ENCODE measurements around the gene CGB7.

The CGB7 gene

DNA sequence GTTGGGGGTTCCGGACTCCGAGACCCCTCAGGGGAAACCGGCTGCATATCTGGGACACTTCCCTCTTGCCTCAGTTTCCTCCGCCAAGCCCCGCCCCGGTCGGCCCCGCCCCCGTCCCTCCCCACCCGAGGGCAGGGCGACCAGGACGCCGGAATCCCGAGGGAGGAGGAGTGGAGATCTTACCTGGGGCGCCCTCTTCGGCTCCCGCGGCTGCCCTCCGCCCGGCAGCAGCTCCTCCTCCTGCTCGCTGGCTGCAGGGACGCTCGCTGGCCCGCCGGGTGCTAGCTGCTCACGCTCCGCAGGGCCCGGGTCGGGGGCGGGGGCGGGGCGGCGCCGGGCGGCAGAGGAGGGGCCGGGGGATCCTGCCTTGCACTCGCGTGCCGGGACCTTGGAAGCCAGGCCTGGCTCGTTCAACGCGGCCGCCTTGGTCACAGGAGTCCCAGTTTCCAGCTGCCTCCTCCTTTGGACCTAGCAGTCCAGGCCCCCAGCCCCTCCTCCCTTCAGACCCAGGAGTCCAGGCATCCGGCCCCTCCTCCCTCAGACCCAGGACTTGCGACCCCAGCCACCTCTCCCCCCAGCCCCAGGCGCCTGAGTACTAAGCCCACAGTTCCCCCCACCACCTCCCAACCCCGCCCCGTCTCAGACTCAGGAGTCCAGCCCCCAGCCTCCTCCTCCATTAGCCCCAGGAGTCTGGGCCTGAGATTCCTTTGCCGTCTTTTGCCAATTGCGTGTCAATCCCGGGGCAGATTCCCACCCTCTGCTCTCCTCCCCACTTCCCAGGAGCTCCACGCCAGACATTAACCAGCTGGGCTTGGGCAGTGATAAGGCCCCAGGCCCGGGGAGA lies 7.4 kb upstream of the CGB7 start, which contains the start of gene NTF4:
TSS of gene NTF4 (minus strand) at position 51 of the 844 bp plus-strand sequence. CDS start 2,821 bp downstream, outside the sequence.
- H3K4me1 ChIP-seq (ENCODE audit: control insufficient read depth, insufficient read depth, low read length), result peaks cover 6% of the 10 kb centered on the region
- TF ChIP-seq, protein P1, sequence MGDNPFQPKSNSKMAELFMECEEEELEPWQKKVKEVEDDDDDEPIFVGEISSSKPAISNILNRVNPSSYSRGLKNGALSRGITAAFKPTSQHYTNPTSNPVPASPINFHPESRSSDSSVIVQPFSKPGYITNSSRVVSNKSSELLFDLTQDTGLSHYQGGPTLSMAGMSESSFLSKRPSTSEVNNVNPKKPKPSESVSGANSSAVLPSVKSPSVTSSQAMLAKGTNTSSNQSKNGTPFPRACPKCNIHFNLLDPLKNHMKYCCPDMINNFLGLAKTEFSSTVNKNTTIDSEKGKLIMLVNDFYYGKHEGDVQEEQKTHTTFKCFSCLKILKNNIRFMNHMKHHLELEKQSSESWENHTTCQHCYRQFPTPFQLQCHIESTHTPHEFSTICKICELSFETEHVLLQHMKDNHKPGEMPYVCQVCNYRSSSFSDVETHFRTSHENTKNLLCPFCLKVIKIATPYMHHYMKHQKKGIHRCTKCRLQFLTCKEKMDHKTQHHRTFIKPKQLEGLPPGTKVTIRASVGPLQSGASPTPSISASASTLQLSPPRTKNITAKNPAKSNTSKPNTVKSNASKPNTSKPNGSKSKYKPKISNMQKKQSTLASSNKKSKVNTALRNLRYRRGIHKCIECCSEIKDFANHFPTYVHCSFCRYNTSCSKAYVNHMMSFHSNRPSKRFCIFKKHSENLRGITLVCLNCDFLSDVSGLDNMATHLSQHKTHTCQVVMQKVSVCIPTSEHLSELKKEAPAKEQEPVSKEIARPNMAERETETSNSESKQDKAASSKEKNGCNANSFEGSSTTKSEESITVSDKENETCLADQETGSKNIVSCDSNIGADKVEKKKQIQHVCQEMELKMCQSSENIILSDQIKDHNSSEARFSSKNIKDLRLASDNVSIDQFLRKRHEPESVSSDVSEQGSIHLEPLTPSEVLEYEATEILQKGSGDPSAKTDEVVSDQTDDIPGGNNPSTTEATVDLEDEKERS (tag by site-specific recombination; IDR thresholded peaks at IDR 0.05), result no peak
- TF ChIP-seq ZNF335 (tag by site-specific recombination; conservative IDR thresholded peaks at IDR 0.05), result peak; percentile 40; the same call in 1 of the 2 replicates
- TF ChIP-seq SP2 (tag by site-specific recombination; IDR thresholded peaks at IDR 0.05), result peak; percentile 54
- TF ChIP-seq, protein P2, sequence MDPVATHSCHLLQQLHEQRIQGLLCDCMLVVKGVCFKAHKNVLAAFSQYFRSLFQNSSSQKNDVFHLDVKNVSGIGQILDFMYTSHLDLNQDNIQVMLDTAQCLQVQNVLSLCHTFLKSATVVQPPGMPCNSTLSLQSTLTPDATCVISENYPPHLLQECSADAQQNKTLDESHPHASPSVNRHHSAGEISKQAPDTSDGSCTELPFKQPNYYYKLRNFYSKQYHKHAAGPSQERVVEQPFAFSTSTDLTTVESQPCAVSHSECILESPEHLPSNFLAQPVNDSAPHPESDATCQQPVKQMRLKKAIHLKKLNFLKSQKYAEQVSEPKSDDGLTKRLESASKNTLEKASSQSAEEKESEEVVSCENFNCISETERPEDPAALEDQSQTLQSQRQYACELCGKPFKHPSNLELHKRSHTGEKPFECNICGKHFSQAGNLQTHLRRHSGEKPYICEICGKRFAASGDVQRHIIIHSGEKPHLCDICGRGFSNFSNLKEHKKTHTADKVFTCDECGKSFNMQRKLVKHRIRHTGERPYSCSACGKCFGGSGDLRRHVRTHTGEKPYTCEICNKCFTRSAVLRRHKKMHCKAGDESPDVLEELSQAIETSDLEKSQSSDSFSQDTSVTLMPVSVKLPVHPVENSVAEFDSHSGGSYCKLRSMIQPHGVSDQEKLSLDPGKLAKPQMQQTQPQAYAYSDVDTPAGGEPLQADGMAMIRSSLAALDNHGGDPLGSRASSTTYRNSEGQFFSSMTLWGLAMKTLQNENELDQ (tag by site-specific recombination; IDR thresholded peaks at IDR 0.05; ENCODE audit: low read depth), result no peak
- TF ChIP-seq ZNF521 (tag by site-specific recombination; IDR thresholded peaks at IDR 0.05), result no peak
- TF ChIP-seq ZBTB1 (tag by site-specific recombination; IDR thresholded peaks at IDR 0.05), result no peak
- TF ChIP-seq, protein P3, sequence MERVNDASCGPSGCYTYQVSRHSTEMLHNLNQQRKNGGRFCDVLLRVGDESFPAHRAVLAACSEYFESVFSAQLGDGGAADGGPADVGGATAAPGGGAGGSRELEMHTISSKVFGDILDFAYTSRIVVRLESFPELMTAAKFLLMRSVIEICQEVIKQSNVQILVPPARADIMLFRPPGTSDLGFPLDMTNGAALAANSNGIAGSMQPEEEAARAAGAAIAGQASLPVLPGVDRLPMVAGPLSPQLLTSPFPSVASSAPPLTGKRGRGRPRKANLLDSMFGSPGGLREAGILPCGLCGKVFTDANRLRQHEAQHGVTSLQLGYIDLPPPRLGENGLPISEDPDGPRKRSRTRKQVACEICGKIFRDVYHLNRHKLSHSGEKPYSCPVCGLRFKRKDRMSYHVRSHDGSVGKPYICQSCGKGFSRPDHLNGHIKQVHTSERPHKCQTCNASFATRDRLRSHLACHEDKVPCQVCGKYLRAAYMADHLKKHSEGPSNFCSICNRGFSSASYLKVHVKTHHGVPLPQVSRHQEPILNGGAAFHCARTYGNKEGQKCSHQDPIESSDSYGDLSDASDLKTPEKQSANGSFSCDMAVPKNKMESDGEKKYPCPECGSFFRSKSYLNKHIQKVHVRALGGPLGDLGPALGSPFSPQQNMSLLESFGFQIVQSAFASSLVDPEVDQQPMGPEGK (tag by site-specific recombination; IDR thresholded peaks at IDR 0.05), result 0 out of 2 replicates have a peak, but pooled peaks have one; percentile 42
- 0 out of 2 replicates have a peak, but pooled peaks have one; percentile 9 for TF ChIP-seq SP7 (tag by site-specific recombination; IDR thresholded peaks at IDR 0.05)
- no peak for TF ChIP-seq ZNF473 (tag by site-specific recombination; IDR thresholded peaks at IDR 0.05)
- TF ChIP-seq, protein P4, sequence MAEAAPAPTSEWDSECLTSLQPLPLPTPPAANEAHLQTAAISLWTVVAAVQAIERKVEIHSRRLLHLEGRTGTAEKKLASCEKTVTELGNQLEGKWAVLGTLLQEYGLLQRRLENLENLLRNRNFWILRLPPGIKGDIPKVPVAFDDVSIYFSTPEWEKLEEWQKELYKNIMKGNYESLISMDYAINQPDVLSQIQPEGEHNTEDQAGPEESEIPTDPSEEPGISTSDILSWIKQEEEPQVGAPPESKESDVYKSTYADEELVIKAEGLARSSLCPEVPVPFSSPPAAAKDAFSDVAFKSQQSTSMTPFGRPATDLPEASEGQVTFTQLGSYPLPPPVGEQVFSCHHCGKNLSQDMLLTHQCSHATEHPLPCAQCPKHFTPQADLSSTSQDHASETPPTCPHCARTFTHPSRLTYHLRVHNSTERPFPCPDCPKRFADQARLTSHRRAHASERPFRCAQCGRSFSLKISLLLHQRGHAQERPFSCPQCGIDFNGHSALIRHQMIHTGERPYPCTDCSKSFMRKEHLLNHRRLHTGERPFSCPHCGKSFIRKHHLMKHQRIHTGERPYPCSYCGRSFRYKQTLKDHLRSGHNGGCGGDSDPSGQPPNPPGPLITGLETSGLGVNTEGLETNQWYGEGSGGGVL (tag by site-specific recombination; IDR thresholded peaks at IDR 0.05), result peak; percentile 38; the same call in 1 of the 2 replicates
- no peaks in the 10 kb centered on the region for H3K36me3 ChIP-seq (ENCODE audit: control insufficient read depth in 2 of 2, insufficient read depth in 1 of 2, low read length in 2 of 2)
- ChIA-PET CTCF (interaction anchor here (0.6 to 1.7 kb wide), 12 partner anchors 9 to 441 kb away, joined by 3 to 9 read pairs (median 4); no protein-coding TSS in a partner anchor), POLR2A (interaction anchor here (1.0 to 2.0 kb wide), 4 partner anchors 9 to 253 kb away, joined by 3 to 12 read pairs (median 6); partner anchors contain the start of genes GYS1, LIN7B and RUVBL2)
- no peak within 1 kb of the TSS for H3K27ac ChIP-seq (ENCODE audit: extremely low read depth, low read depth, low read length)
- no peaks in the 10 kb centered on the region for H3K9me3 ChIP-seq (ENCODE audit: control insufficient read depth, insufficient read depth, low read depth, low read length)
- peak within 1 kb of the TSS; percentile 29 for H3K4me3 ChIP-seq (ENCODE audit: low read depth, low read length)

DNA sequence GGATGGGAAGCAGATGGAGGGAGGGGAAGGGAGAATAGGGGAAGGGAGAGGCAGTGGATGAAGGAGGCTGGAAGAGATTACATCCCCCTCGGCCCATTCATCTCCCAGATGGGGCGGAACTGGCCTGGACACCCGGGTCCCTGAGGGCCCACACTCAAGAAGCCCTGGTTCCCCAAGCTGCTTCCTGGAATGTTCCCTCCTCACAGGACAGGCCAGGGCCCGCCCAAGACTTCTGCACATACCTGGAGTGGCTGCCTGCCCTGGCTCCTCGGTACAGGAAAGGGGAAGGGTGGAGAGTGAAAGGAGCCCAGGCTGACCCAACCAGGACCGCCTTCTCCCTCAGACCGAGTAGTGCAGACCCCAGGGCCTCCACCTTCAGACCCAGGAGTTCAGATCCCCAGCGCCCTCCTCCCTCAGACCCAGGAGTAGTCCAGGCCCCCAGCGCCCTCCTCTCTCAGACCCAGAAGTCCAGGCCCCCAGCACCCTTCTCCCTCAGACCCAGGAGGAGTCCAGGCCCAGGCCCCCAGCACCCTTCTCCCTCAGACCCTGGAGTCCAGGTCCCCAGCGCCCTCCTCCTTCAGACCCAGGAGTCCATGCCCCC lies 6.6 kb upstream of the CGB7 start:
- H3K27ac ChIP-seq (ENCODE audit: extremely low read depth, low read depth, low read length), result no peak overlapping the region

More for the DNA sequence above, 6.6 kb upstream of the CGB7 start:
- Histone ChIP-seq H3K4me3 (ENCODE audit: low read depth, low read length) (no peak overlapping the region), H3K4me1 (ENCODE audit: control insufficient read depth, insufficient read depth, low read length) (peaks cover 6% of the 10 kb centered on the region), H3K36me3 (ENCODE audit: control insufficient read depth in 2 of 2, insufficient read depth in 1 of 2, low read length in 2 of 2) (no peaks in the 10 kb centered on the region), H3K9me3 (ENCODE audit: control insufficient read depth, insufficient read depth, low read depth, low read length) (no peaks in the 10 kb centered on the region)
- TF ChIP-seq ZNF335 (tag by site-specific recombination; conservative IDR thresholded peaks at IDR 0.05), result peak; percentile 40
- 0 out of 2 replicates have a peak, but pooled peaks have one; percentile 9 for TF ChIP-seq ZBTB20 (tag by site-specific recombination; IDR thresholded peaks at IDR 0.05)
- no peak for TF ChIP-seq ZNF792 (tag by site-specific recombination; IDR thresholded peaks at IDR 0.05)
- TF ChIP-seq SP2 (tag by site-specific recombination; IDR thresholded peaks at IDR 0.05), result peak; percentile 36
- TF ChIP-seq, protein P5, sequence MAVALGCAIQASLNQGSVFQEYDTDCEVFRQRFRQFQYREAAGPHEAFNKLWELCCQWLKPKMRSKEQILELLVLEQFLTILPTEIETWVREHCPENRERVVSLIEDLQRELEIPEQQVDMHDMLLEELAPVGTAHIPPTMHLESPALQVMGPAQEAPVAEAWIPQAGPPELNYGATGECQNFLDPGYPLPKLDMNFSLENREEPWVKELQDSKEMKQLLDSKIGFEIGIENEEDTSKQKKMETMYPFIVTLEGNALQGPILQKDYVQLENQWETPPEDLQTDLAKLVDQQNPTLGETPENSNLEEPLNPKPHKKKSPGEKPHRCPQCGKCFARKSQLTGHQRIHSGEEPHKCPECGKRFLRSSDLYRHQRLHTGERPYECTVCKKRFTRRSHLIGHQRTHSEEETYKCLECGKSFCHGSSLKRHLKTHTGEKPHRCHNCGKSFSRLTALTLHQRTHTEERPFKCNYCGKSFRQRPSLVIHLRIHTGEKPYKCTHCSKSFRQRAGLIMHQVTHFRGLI (tag by site-specific recombination; IDR thresholded peaks at IDR 0.05), result no peak
- TF ChIP-seq, protein P1 (tag by site-specific recombination; IDR thresholded peaks at IDR 0.05), result no peak
- TF ChIP-seq ZNF768 (tag by site-specific recombination; IDR thresholded peaks at IDR 0.05), result no peak
- ChIA-PET CTCF (interaction anchor here (1.4 kb wide), 1 partner anchor 64 kb away, joined by 4 read pairs; no protein-coding TSS in a partner anchor), POLR2A (interaction anchor here (1.0 to 2.0 kb wide), 3 partner anchors 8 to 252 kb away, joined by 3 to 12 read pairs (median 8); partner anchors contain the start of genes GYS1 and RUVBL2)

All from HEK293 (cell line).